ENCODE data around the gene DES.

The DES gene

DNA sequence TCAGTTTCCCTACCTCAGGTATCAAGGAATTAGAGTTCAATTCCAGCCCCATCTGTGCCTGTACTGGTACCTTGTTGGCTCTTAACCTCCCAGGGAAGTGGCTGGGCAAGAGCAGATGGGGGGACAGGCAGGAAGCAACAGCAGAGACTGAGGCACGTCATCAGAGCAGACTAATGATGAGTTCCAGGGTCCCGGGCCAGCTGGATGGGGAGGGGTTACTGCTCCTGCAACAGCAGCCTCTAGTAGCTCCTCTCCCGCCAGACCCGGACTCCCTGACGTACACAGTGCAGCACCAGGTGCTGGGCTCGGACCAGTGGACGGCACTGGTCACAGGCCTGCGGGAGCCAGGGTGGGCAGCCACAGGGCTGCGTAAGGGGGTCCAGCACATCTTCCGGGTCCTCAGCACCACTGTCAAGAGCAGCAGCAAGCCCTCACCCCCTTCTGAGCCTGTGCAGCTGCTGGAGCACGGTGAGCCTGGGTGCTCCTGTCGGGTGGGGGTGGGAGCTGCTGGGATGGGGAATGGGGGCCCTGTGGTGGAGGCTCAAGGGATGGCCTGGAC lies 54.5 kb downstream of the DES start:
- Histone ChIP-seq H3K27ac (no peak overlapping the region), H3K36me3 (ENCODE audit: insufficient read depth, low read length) (no peaks in the 10 kb centered on the region), H3K9me3 (ENCODE audit: low read depth, low read length) (no peaks in the 10 kb centered on the region), H3K4me3 (no peak overlapping the region), H3K9ac (ENCODE audit: insufficient read length) (no peak overlapping the region)
- no peak for TF ChIP-seq EZH2 (IDR thresholded peaks at IDR 0.05)
- TF ChIP-seq POLR2AphosphoS5 (IDR thresholded peaks at IDR 0.05; ENCODE audit: borderline replicate concordance, low read depth, low read length), result no peak
- TF ChIP-seq FOXP2 (optimal IDR thresholded peaks at IDR 0.05; ENCODE audit: control extremely low read depth, extremely low read length, insufficient read depth), result no peak
- no peak for DNase-seq (ENCODE audit: low read depth, low spot score)

DNA sequence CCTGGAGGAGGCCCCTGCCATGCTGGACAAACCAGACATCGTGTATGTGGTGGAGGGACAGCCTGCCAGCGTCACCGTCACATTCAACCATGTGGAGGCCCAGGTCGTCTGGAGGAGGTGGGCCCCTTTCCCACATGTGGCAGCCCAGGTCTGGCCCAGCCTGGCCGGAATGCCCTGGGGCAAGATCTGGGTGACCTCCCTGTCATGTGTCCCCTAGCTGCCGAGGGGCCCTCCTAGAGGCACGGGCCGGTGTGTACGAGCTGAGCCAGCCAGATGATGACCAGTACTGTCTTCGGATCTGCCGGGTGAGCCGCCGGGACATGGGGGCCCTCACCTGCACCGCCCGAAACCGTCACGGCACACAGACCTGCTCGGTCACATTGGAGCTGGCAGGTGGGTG lies 55.3 kb downstream of the DES start:
- H3K4me3 ChIP-seq, result no peak overlapping the region
- DNase-seq (ENCODE audit: low read depth, low spot score), result no peak
- no peak for TF ChIP-seq FOXP2 (optimal IDR thresholded peaks at IDR 0.05; ENCODE audit: control extremely low read depth, extremely low read length, insufficient read depth)
- TF ChIP-seq POLR2AphosphoS5 (IDR thresholded peaks at IDR 0.05; ENCODE audit: borderline replicate concordance, low read depth, low read length), result no peak
- no peak for TF ChIP-seq EZH2 (IDR thresholded peaks at IDR 0.05)
- H3K27ac ChIP-seq, result no peak overlapping the region
- no peak overlapping the region for H3K9ac ChIP-seq (ENCODE audit: insufficient read length)
- H3K36me3 ChIP-seq (ENCODE audit: insufficient read depth, low read length), result no peaks in the 10 kb centered on the region
- H3K9me3 ChIP-seq (ENCODE audit: low read depth, low read length), result no peaks in the 10 kb centered on the region

- no peaks in the 10 kb centered on the region for H3K36me3 ChIP-seq (ENCODE audit: insufficient read depth, low read length)
- H3K9me3 ChIP-seq (ENCODE audit: low read depth, low read length), result no peaks in the 10 kb centered on the region
- H3K27ac ChIP-seq, result no peak overlapping the region
- DNase-seq (ENCODE audit: low read depth, low spot score), result no peak
- TF ChIP-seq POLR2AphosphoS5 (IDR thresholded peaks at IDR 0.05; ENCODE audit: borderline replicate concordance, low read depth, low read length) (no peak), EZH2 (IDR thresholded peaks at IDR 0.05) (no peak), FOXP2 (optimal IDR thresholded peaks at IDR 0.05; ENCODE audit: control extremely low read depth, extremely low read length, insufficient read depth) (no peak)
- H3K9ac ChIP-seq (ENCODE audit: insufficient read length), result no peak overlapping the region
- H3K4me3 ChIP-seq, result no peak overlapping the region
Observed at GRCh38 chr2:219474285-219475060, 56.3 kb downstream of the DES start.

DNA sequence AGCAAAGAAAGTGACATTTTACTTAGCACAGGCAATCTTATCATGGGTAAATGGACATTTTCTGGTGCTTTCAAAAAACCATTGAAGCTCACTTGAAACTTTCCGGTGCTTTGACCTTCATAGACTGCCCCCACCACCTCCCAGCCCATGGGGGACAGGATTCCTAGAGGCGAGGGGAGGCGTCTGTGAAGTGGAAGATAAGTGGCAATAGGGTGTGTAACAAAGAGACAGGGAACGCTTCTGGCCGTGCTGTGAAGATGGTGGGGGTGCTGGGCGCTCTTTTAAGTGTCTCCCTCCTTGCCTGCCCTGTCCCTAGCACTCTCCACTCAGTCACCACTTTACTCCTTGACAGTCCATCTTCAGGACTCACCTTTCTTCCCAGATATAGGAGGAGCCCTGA lies 57.1 kb downstream of the DES start:
- Histone ChIP-seq H3K36me3 (ENCODE audit: insufficient read depth, low read length) (no peaks in the 10 kb centered on the region), H3K4me3 (no peak overlapping the region), H3K9me3 (ENCODE audit: low read depth, low read length) (no peaks in the 10 kb centered on the region), H3K27ac (no peak overlapping the region), H3K9ac (ENCODE audit: insufficient read length) (no peak overlapping the region)
- no peak for TF ChIP-seq POLR2AphosphoS5 (IDR thresholded peaks at IDR 0.05; ENCODE audit: borderline replicate concordance, low read depth, low read length)
- TF ChIP-seq FOXP2 (optimal IDR thresholded peaks at IDR 0.05; ENCODE audit: control extremely low read depth, extremely low read length, insufficient read depth), result no peak
- TF ChIP-seq EZH2 (IDR thresholded peaks at IDR 0.05), result no peak
- no peak for DNase-seq (ENCODE audit: low read depth, low spot score)

DNA sequence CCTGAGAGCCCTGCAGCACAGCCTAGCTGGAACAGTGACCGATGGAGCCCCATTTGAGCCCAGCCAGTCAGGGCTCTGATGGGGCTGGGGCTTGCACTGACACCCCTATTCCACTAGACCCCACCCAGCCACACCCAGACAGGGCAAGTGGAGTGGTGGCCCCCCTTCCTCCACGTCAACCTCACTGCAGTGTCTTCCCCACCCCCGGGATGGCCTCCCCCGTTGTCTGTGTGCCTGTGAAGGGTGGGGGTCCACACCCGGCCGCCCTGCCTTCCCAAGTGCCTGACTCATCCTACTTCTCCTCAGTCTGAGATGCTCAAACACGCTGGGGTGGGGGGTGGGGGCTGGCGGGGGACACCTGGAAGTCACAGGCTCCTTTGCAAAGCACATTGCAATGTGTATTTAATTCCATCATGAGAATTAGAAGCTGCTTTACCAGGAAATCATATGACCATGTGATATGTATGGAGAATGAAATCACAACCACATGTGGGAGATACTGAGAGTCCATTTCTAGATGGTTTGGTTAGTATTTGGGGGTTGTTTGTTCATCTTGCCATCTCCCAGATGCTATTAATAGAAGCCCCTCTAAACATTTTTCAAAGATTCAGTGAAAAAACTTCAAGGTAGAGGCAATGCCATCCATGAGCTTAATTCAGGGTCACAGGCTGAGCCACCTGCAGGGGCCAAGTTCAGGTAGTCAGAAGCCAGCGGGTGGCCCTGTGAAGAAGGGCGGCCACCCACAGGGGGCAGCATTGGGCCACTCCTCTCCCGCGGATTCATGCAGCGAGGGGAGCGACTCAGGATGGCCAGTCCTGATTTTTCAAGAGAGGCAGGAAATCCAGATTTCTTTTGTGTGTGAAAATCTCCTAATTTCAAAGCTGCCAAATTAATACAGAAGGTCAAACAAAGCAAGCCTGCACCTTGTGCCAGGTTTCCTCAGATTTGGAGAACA lies 57.8 kb downstream of the DES start:
- Histone ChIP-seq H3K27ac (no peak overlapping the region), H3K9me3 (ENCODE audit: low read depth, low read length) (no peaks in the 10 kb centered on the region), H3K9ac (ENCODE audit: insufficient read length) (no peak overlapping the region), H3K4me3 (no peak overlapping the region), H3K36me3 (ENCODE audit: insufficient read depth, low read length) (no peaks in the 10 kb centered on the region)
- no peak for TF ChIP-seq FOXP2 (optimal IDR thresholded peaks at IDR 0.05; ENCODE audit: control extremely low read depth, extremely low read length, insufficient read depth)
- no peak for TF ChIP-seq POLR2AphosphoS5 (IDR thresholded peaks at IDR 0.05; ENCODE audit: borderline replicate concordance, low read depth, low read length)
- TF ChIP-seq EZH2 (IDR thresholded peaks at IDR 0.05), result no peak
- DNase-seq (ENCODE audit: low read depth, low spot score), result no peak
